B cell (primary cell): Measurements from ENCODE around the gene ATG4C. TPM values are rescaled to one million over a fixed set of nuclear protein-coding genes. Genes with fewer than 3 reads are reported as not detected.
"Not testable (repeated sequence)": the region's sequence is repeated elsewhere in the genome, so short reads cannot be mapped to it uniquely, and the experiment has no call there.

Experiments
- ATAC-seq: fragments of 200-7000 bp; cut with Tn5 transposase; one replicate; pipeline ENCODE4 v1.10.0; 2021; ENCODE audit warnings: low read depth, mild to moderate bottlenecking, moderate number of reproducible peaks, moderate library complexity
- CTCF ChIA-PET: fragments of 350-600 bp; sonication (Branson Sonifier 250); formaldehyde crosslinking; loops from one replicate; lab custom pipeline; 2021; ENCODE audit warnings: antibody characterized with exemption, inconsistent platforms; lab: Charles Lee
- POLR2A ChIA-PET: fragments of 350-600 bp; sonication (Branson Sonifier 250); formaldehyde crosslinking; loops from one replicate; lab custom pipeline; 2021; ENCODE audit warnings: antibody characterized with exemption; lab: Charles Lee
- DNase-seq: peaks from one replicate; pipeline ENCODE4 v3.0.0; 2013
- H2AFZ ChIP-seq: 2 replicates; pipeline ENCODE4 v1.6.1; 2012; ENCODE audit warnings: mild to moderate bottlenecking, low read depth, low read length; ENCODE audit not compliant: insufficient read depth, poor library complexity, severe bottlenecking
- H3K27ac ChIP-seq, 2 donors: 1 replicate in 1 of 2; 2 replicates in 1 of 2; pipeline ENCODE4 v1.5.1; 2012 to 2013; ENCODE audit warnings: low read length in 2 of 2, mild to moderate bottlenecking in 2 of 2, moderate library complexity in 1 of 2
- H3K27me3 ChIP-seq, 4 experiments: fragments of 200-600 bp in 1 of 4; sonication (generic) in 1 of 4; replicated peaks in 1 of 4; 1 replicate in 2 of 4; 2 replicates in 2 of 4; pipeline versions ENCODE4 v1.6.1 to v1.7.0; 2013 to 2016; ENCODE audit warnings: low read length in 3 of 4, mild to moderate bottlenecking in 2 of 4, mixed read lengths in 1 of 4, moderate library complexity in 1 of 4; ENCODE audit not compliant: insufficient read depth in 4 of 4, control insufficient read depth in 3 of 4; ENCODE audit errors: control extremely low read depth in 1 of 4
- H3K36me3 ChIP-seq, 2 experiments: replicated peaks in 1 of 2; 1 replicate in 1 of 2; 2 replicates in 1 of 2; pipeline versions ENCODE4 v1.6.1 to v1.7.1; 2013; ENCODE audit warnings: low read length in 1 of 2; ENCODE audit not compliant: insufficient read depth in 2 of 2, control insufficient read depth in 1 of 2; ENCODE audit errors: control extremely low read depth in 1 of 2, extremely low read depth in 1 of 2
- H3K4me1 ChIP-seq, 2 donors: fragments of 200-600 bp in 1 of 2; sonication (generic) in 1 of 2; 1 replicate in 1 of 2; 2 replicates in 1 of 2; pipeline versions ENCODE4 v1.5.1 to v1.6.1; 2013 to 2017; ENCODE audit warnings: low read length in 2 of 2; ENCODE audit not compliant: control insufficient read depth in 2 of 2, insufficient read depth in 2 of 2
- H3K4me2 ChIP-seq: replicated peaks from 2 replicates; pipeline ENCODE3; 2012; ENCODE audit warnings: mild to moderate bottlenecking, low read depth, low read length; ENCODE audit not compliant: poor library complexity, severe bottlenecking
- H3K4me3 ChIP-seq, 5 experiments: fragments of 200-600 bp in 1 of 5; sonication (generic) in 1 of 5; 1 replicate in 3 of 5; 2 replicates in 2 of 5; pipeline versions ENCODE4 v1.5.1 to v1.7.0; 2011 to 2016; ENCODE audit warnings: low read length in 4 of 5, mild to moderate bottlenecking in 4 of 5, low read depth in 2 of 5, control low read depth in 1 of 5, moderate library complexity in 1 of 5; ENCODE audit not compliant: insufficient read depth in 1 of 5; ENCODE audit errors: control extremely low read depth in 1 of 5, extremely low read depth in 1 of 5
- H3K79me2 ChIP-seq: fragments of 200-600 bp; sonication (generic); one replicate; pipeline ENCODE4 v1.6.0; 2016; ENCODE audit warnings: low read length; ENCODE audit not compliant: control insufficient read depth, insufficient read depth
- H3K9ac ChIP-seq: fragments of 200-600 bp; sonication (generic); 2 replicates; pipeline ENCODE4 v1.6.1; 2017; ENCODE audit warnings: mild to moderate bottlenecking, low read length, moderate library complexity
- H3K9me3 ChIP-seq, 3 donors: one replicate each; pipeline versions ENCODE4 v1.6.1 to v1.7.1; 2013; ENCODE audit warnings: low read length in 2 of 3; ENCODE audit not compliant: control insufficient read depth in 2 of 3, insufficient read depth in 1 of 3; ENCODE audit errors: control extremely low read depth in 1 of 3
- H4K20me1 ChIP-seq: 2 replicates; pipeline ENCODE4 v1.6.0; 2012; ENCODE audit warnings: mild to moderate bottlenecking, low read length; ENCODE audit not compliant: insufficient read depth, control insufficient read depth, poor library complexity, severe bottlenecking
- H3K27ac Mint-ChIP-seq: one replicate; pipeline ENCODE4 v1.8.0; 2021; ENCODE audit warnings: mixed read lengths
- H3K27me3 Mint-ChIP-seq: one replicate; pipeline ENCODE4 v1.8.0; 2021; ENCODE audit warnings: mixed read lengths
- H3K4me1 Mint-ChIP-seq: one replicate; pipeline ENCODE4 v1.8.0; 2021; ENCODE audit warnings: mixed read lengths
- H3K4me3 Mint-ChIP-seq: one replicate; pipeline ENCODE4 v1.8.0; 2021; ENCODE audit warnings: mixed read lengths
- H3K9me3 Mint-ChIP-seq: one replicate; pipeline ENCODE4 v1.8.0; 2022; ENCODE audit warnings: mixed read lengths; ENCODE audit not compliant: insufficient read depth
- CTCF ChIP-seq: fragments of 200-600 bp; IDR thresholded peaks from one replicate; pipeline ENCODE4 v1.8.0; 2022; ENCODE audit warnings: antibody characterized with exemption, mild to moderate bottlenecking
- EZH2 ChIP-seq: IDR thresholded peaks from 2 replicates; pipeline ENCODE4 v1.6.1; 2012; ENCODE audit warnings: borderline replicate concordance, low read depth, mild to moderate bottlenecking, moderate library complexity, low read length; ENCODE audit not compliant: insufficient read depth, poor library complexity, severe bottlenecking
- WGBS: methylation state at CpG from one replicate; pipeline ENCODE4 v1.1.5; 2013; ENCODE audit warnings: missing lambda C conversion rate; ENCODE audit not compliant: insufficient coverage; 5-methylcytosine and 5-hydroxymethylcytosine counted together
- intact Hi-C: fragments of 100-400 bp; cut with micrococcal nuclease; formaldehyde crosslinking; loops from one replicate; pipeline ENCODE4 v1.10.0; 2022
- polyA plus RNA-seq: library from polyadenylated mRNA; depleted of rRNA; stranded (reverse); fragments of >200 nt; gene quantifications from 2 replicates; pipeline ENCODE4 v1.2.3, GENCODE V29; 2012
- total RNA-seq, 2 donors: library from RNA; stranded (reverse); fragments of 120-200 nt in 1 of 2; gene quantifications; 1 replicate in 1 of 2; 2 replicates in 1 of 2; pipeline versions ENCODE4 v1.2.3 to v1.2.4, GENCODE V29; 2013 to 2022

Gene ATG4C
- total and polyA plus RNA-seq, 2 donors (not counting 1 experiment from before 2014, with no cell fraction given): 7.1 to 30.8 TPM

- intact Hi-C loops: not testable (repeated sequence)
- WGBS: 97% methylated on average over 3 of the region's 4 CpGs
- CTCF ChIA-PET: interaction anchor here (0.9 to 1.6 kb wide), 2 partner anchors 16 to 80 kb away, joined by 3 to 6 read pairs; no protein-coding TSS in a partner anchor
Observed at GRCh38 chr1:62762027-62762426, 21.9 kb upstream of the ATG4C start.

GRCh38 chr1:62765981-62766380 is 18.0 kb upstream of the ATG4C start:
- Mint-ChIP-seq H3K4me3 (no peak overlapping the region), H3K27me3 (peaks cover 4% of the 10 kb centered on the region), H3K27ac (no peak overlapping the region), H3K4me1 (no peaks in the 10 kb centered on the region), H3K9me3 (no peaks in the 10 kb centered on the region)
- no peaks in the 10 kb centered on the region for H4K20me1 ChIP-seq
- DNase-seq: no peak
- H3K79me2 ChIP-seq: no peaks in the 10 kb centered on the region
- H3K36me3 ChIP-seq: no peaks in the 10 kb centered on the region
- H3K9ac ChIP-seq: no peak overlapping the region
- no peak overlapping the region for H3K4me2 ChIP-seq
- ChIA-PET CTCF (no interaction called here), POLR2A (no interaction called here)
- ATAC-seq: no peak
- H3K9me3 ChIP-seq: no peaks in the 10 kb centered on the region
- TF ChIP-seq EZH2 (no peak), CTCF (no peak)
- 94% methylated on average over 3 of the region's 4 CpGs for WGBS
- H3K4me1 ChIP-seq: no peaks in the 10 kb centered on the region
- intact Hi-C loops: no loop called here
- no peak overlapping the region for H3K4me3 ChIP-seq
- no peak overlapping the region for H3K27ac ChIP-seq
- H3K27me3 ChIP-seq: no peaks in the 10 kb centered on the region
- no peak overlapping the region for H2AFZ ChIP-seq

More at GRCh38 chr1:62762027-62762426, 21.9 kb upstream of the ATG4C start:
- H3K27me3 Mint-ChIP-seq, H3K27ac Mint-ChIP-seq, H4K20me1 ChIP-seq, H3K36me3 ChIP-seq, DNase-seq, H3K4me3 Mint-ChIP-seq, H2AFZ ChIP-seq, H3K9ac ChIP-seq, ATAC-seq, POLR2A ChIA-PET, H3K4me2 ChIP-seq, H3K27me3 ChIP-seq, H3K27ac ChIP-seq, H3K9me3 Mint-ChIP-seq, H3K9me3 ChIP-seq, H3K4me3 ChIP-seq, H3K79me2 ChIP-seq, H3K4me1 Mint-ChIP-seq, H3K4me1 ChIP-seq: not testable (repeated sequence)

GRCh38 chr1:62768551-62768950 is 15.4 kb upstream of the ATG4C start:
- H3K4me2 ChIP-seq, H3K27ac ChIP-seq, H3K4me1 Mint-ChIP-seq, H3K9me3 Mint-ChIP-seq, H3K36me3 ChIP-seq, H3K4me1 ChIP-seq, POLR2A ChIA-PET, H3K27ac Mint-ChIP-seq, DNase-seq, H3K4me3 ChIP-seq, H3K9ac ChIP-seq, H4K20me1 ChIP-seq, H3K79me2 ChIP-seq, intact Hi-C loops, H3K9me3 ChIP-seq, ATAC-seq, H3K4me3 Mint-ChIP-seq, H3K27me3 Mint-ChIP-seq, H3K27me3 ChIP-seq, H2AFZ ChIP-seq: not testable (repeated sequence)
- WGBS: 100% methylated on average over 5 of the region's 11 CpGs
- CTCF ChIA-PET: interaction anchor here (1.4 to 2.4 kb wide), 2 partner anchors 12 to 22 kb away, joined by 4 to 9 read pairs; no protein-coding TSS in a partner anchor
